ENCODE data around the gene SDC1. TPM values are rescaled to one million over a fixed set of nuclear protein-coding genes. Genes with fewer than 3 reads are reported as not detected.
A peak's percentile ranks its signal among the peaks of the same experiment; 100 is the strongest.
"Not testable (repeated sequence)": the region's sequence is repeated elsewhere in the genome, so short reads cannot be mapped to it uniquely, and the experiment has no call there.

The SDC1 gene
- total RNA-seq = 100 to 1,000 TPM in 5 of 6 donors, 10 to 100 TPM in 1; 74.4 to 213 (median 154) TPM

- H3K4me1 ChIP-seq = peaks cover 26 to 45% (median 27%) of the 10 kb centered on the region in 4 donors
- TF ChIP-seq CTCF (IDR thresholded peaks at IDR 0.05) = peak in 1 of 6 experiments; percentile 6
- TF ChIP-seq POLR2AphosphoS5 (IDR thresholded peaks at IDR 0.05) = no peak
- TF ChIP-seq POLR2A (IDR thresholded peaks at IDR 0.05) = peak in 2 of 4 donors; percentile 35 to 51
- no peak for TF ChIP-seq EP300 (IDR thresholded peaks at IDR 0.05)
- peak within 1 kb of the TSS; percentile 39 to 73 (median 65) for H3K4me3 ChIP-seq
- H3K36me3 ChIP-seq = no peaks in the 10 kb centered on the region
- ATAC-seq (ENCODE audit: low FRiP score in 2 of 2) = peak; percentile 66 to 74
- 2% methylated on average over 20 of the region's 65 CpGs; no CpG with 5 or more reads in 1 of the 2 donors for WGBS, 2 donors
- H3K9me3 ChIP-seq = no peaks in the 10 kb centered on the region
- H3K27ac ChIP-seq = peak within 1 kb of the TSS; percentile 80 to 90 (median 86)
- H3K27me3 ChIP-seq = peaks cover 0 to 18% (median 12%) of the 10 kb centered on the region in 4 donors
- peak; percentile 56 to 92 for DNase-seq
Measured at GRCh38 chr2:20224716-20225293, at the start of gene SDC1. Gene SDC1, minus strand, starts transcription at chr2:20225130. Its CDS starts 263 bp downstream, at chr2:20224867.

GRCh38 chr2:20273042-20273441, 48.1 kb upstream of the SDC1 start:
- DNase-seq = no peak
- no peaks in the 10 kb centered on the region for H3K9me3 ChIP-seq
- WGBS, 2 donors = 86 to 88% methylated on average over 4 of the region's 4 CpGs
- no peaks in the 10 kb centered on the region for H3K27me3 ChIP-seq
- no peaks in the 10 kb centered on the region for H3K4me1 ChIP-seq
- peaks cover 0 to 45% (median 4%) of the 10 kb centered on the region in 4 donors for H3K36me3 ChIP-seq
- H3K27ac ChIP-seq = no peak overlapping the region
- no peak for TF ChIP-seq CTCF (IDR thresholded peaks at IDR 0.05)
- no peak for TF ChIP-seq EP300 (IDR thresholded peaks at IDR 0.05)
- TF ChIP-seq POLR2A (IDR thresholded peaks at IDR 0.05) = no peak
- no peak for TF ChIP-seq POLR2AphosphoS5 (IDR thresholded peaks at IDR 0.05)
- H3K4me3 ChIP-seq = no peak overlapping the region
- no peak for ATAC-seq (ENCODE audit: low FRiP score in 2 of 2)

- not testable (repeated sequence) for H3K27ac ChIP-seq; H3K27me3 ChIP-seq; ATAC-seq (ENCODE audit: low FRiP score in 2 of 2); H3K9me3 ChIP-seq; H3K4me3 ChIP-seq; DNase-seq; H3K4me1 ChIP-seq
- H3K36me3 ChIP-seq = peaks cover 0 to 39% (median 2%) of the 10 kb centered on the region in 4 donors
- WGBS, 2 donors = 87 to 97% methylated on average over 6 of the region's 6 CpGs
Measured at GRCh38 chr2:20268317-20268716, 43.4 kb upstream of the SDC1 start.

- 96% methylated on average over 2 of the region's 2 CpGs for WGBS, 2 donors
- no peak for TF ChIP-seq POLR2AphosphoS5 (IDR thresholded peaks at IDR 0.05)
- DNase-seq (no peak), ATAC-seq (ENCODE audit: low FRiP score in 2 of 2) (no peak)
- H3K27me3 ChIP-seq = no peaks in the 10 kb centered on the region
- H3K4me3 ChIP-seq = no peak overlapping the region
- no peak overlapping the region for H3K27ac ChIP-seq
- H3K36me3 ChIP-seq = peaks cover 0 to 44% (median 3%) of the 10 kb centered on the region in 4 donors
- no peaks in the 10 kb centered on the region for H3K4me1 ChIP-seq
- H3K9me3 ChIP-seq = no peaks in the 10 kb centered on the region
Measured at GRCh38 chr2:20267529-20267928, 42.6 kb upstream of the SDC1 start.

- WGBS, 2 donors = 89 to 90% methylated on average over 2 of the region's 2 CpGs
- Histone ChIP-seq H3K27ac (no peak overlapping the region), H3K4me1 (no peaks in the 10 kb centered on the region), H3K9me3 (no peaks in the 10 kb centered on the region), H3K27me3 (no peaks in the 10 kb centered on the region), H3K4me3 (no peak overlapping the region), H3K36me3 (peaks cover 0 to 55% (median 4%) of the 10 kb centered on the region in 4 donors)
- TF ChIP-seq POLR2A (IDR thresholded peaks at IDR 0.05) = no peak
- no peak for TF ChIP-seq CTCF (IDR thresholded peaks at IDR 0.05)
- TF ChIP-seq EP300 (IDR thresholded peaks at IDR 0.05) = no peak
- no peak for TF ChIP-seq POLR2AphosphoS5 (IDR thresholded peaks at IDR 0.05)
- ATAC-seq (ENCODE audit: low FRiP score in 2 of 2) (no peak), DNase-seq (no peak)
Measured at GRCh38 chr2:20264629-20265028, 39.7 kb upstream of the SDC1 start.

- H3K36me3 ChIP-seq = peaks cover 29 to 91% (median 40%) of the 10 kb centered on the region in 4 donors
- WGBS, 2 donors = 97 to 99% methylated on average over 1 of the region's 1 CpG
- TF ChIP-seq CTCF (IDR thresholded peaks at IDR 0.05) (no peak), EP300 (IDR thresholded peaks at IDR 0.05) (no peak), POLR2A (IDR thresholded peaks at IDR 0.05) (no peak), POLR2AphosphoS5 (IDR thresholded peaks at IDR 0.05) (no peak)
Measured at GRCh38 chr2:20257411-20257810, 32.5 kb upstream of the SDC1 start.

More at GRCh38 chr2:20257411-20257810, 32.5 kb upstream of the SDC1 start:
- no peaks in the 10 kb centered on the region for H3K9me3 ChIP-seq
- no peak overlapping the region for H3K27ac ChIP-seq
- H3K4me3 ChIP-seq = no peak overlapping the region
- H3K27me3 ChIP-seq = no peaks in the 10 kb centered on the region
- no peak for ATAC-seq (ENCODE audit: low FRiP score in 2 of 2)
- H3K4me1 ChIP-seq = no peaks in the 10 kb centered on the region
- DNase-seq = no peak

All from upper lobe of left lung (tissue), 6 donors.